ACC112 (cell line): ENCODE results near the gene PCNX2.
"Not testable (repeated sequence)": the region's sequence is repeated elsewhere in the genome, so short reads cannot be mapped to it uniquely, and the experiment has no call there.

Experiments used
- H2AFZ ChIP-seq: fragments of 200-600 bp; sonication (generic); one replicate; pipeline ENCODE4 v1.6.0; 2017; ENCODE audit warnings: antibody characterized with exemption, low read length; ENCODE audit not compliant: unreplicated experiment
- H3K27ac ChIP-seq: fragments of 200-600 bp; sonication (generic); 2 replicates; pipeline ENCODE4 v1.5.1; 2014; ENCODE audit warnings: low read depth, mild to moderate bottlenecking, antibody characterized with exemption, low read length, moderate library complexity
- H3K27me3 ChIP-seq: fragments of 200-600 bp; sonication (generic); 2 replicates; pipeline ENCODE4 v1.6.1; 2014; ENCODE audit warnings: mild to moderate bottlenecking, antibody characterized with exemption, low read length, moderate library complexity, mixed read lengths; ENCODE audit not compliant: insufficient read depth
- H3K36me3 ChIP-seq: fragments of 200-600 bp; sonication (generic); 2 replicates; pipeline ENCODE4 v1.6.1; 2016; ENCODE audit warnings: mild to moderate bottlenecking, antibody characterized with exemption, low read length, moderate library complexity, mixed read lengths; ENCODE audit not compliant: insufficient read depth
- H3K4me1 ChIP-seq: fragments of 200-600 bp; sonication (generic); one replicate; pipeline ENCODE4 v1.6.1; 2016; ENCODE audit warnings: low read length, mixed read lengths; ENCODE audit not compliant: insufficient read depth, unreplicated experiment, control insufficient read depth
- H3K4me3 ChIP-seq: fragments of 200-600 bp; sonication (generic); 2 replicates; pipeline ENCODE4 v1.5.1; 2014; ENCODE audit warnings: mild to moderate bottlenecking, low read depth, low read length
- H3K79me2 ChIP-seq: fragments of 200-600 bp; sonication (generic); one replicate; pipeline ENCODE4 v1.6.0; 2016; ENCODE audit warnings: low read length; ENCODE audit not compliant: control insufficient read depth, unreplicated experiment, insufficient read depth

Gene PCNX2

GRCh38 chr1:233085566-233085965, 210.0 kb downstream of the PCNX2 start:
- Histone ChIP-seq H2AFZ (no peak overlapping the region), H3K27me3 (no peaks in the 10 kb centered on the region), H3K4me3 (no peak overlapping the region), H3K27ac (no peak overlapping the region), H3K4me1 (peaks cover 5% of the 10 kb centered on the region), H3K79me2 (no peaks in the 10 kb centered on the region), H3K36me3 (no peaks in the 10 kb centered on the region)

- H3K27me3 ChIP-seq, result no peaks in the 10 kb centered on the region
- H3K27ac ChIP-seq, result no peak overlapping the region
- H3K79me2 ChIP-seq, result no peaks in the 10 kb centered on the region
- H3K36me3 ChIP-seq, result no peaks in the 10 kb centered on the region
- no peak overlapping the region for H3K4me3 ChIP-seq
- peaks cover 5% of the 10 kb centered on the region for H3K4me1 ChIP-seq
- no peak overlapping the region for H2AFZ ChIP-seq
Measured at GRCh38 chr1:233082778-233083550, 212.6 kb downstream of the PCNX2 start.

- no peak overlapping the region for H3K4me3 ChIP-seq
- no peaks in the 10 kb centered on the region for H3K36me3 ChIP-seq
- H3K4me1 ChIP-seq, result peaks cover 5% of the 10 kb centered on the region
- H3K27ac ChIP-seq, result no peak overlapping the region
- no peaks in the 10 kb centered on the region for H3K79me2 ChIP-seq
- H2AFZ ChIP-seq, result no peak overlapping the region
- H3K27me3 ChIP-seq, result no peaks in the 10 kb centered on the region
Measured at GRCh38 chr1:233081735-233082134, 213.8 kb downstream of the PCNX2 start.

DNA sequence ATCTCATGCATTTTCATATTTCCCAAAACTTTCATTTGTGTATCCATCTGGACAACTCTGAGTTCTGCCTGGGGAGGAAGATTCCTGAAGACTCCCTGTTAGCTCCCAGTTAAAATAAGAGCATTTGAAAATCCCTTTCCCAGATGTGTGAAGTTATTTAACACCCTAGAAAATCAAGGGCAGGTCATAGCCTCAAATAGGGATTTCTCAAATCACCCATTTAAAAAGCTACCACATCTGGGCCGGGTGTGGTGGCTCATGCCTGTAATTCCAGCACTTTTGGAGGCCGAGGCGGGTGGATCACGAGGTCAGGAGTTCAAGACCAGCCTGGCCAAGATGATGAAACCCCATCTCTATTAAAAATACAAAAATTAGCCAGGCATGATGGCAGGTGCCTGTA, 214.7 kb downstream of the PCNX2 start:
- not testable (repeated sequence) for H3K79me2 ChIP-seq, H3K27ac ChIP-seq, H3K4me3 ChIP-seq, H3K27me3 ChIP-seq, H2AFZ ChIP-seq, H3K4me1 ChIP-seq, H3K36me3 ChIP-seq

DNA sequence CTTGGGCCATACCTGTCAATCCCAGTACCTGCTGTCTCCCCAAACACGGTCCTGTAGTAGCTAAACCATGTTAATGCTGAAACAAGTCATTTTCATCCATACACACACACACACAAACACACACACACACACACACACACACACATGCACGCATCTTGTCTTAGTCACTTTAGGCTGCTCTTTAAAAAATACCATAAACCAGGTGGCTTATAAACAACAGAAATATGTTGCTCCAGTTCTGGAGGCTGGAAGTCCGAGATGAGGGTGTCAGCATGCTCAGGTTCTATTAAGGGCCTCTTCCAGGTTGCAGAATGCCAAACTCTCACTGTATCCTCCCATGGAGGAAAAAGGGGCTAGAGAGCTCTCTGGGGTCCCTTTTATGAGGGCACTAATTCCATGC, 215.2 kb downstream of the PCNX2 start:
- H3K4me1 ChIP-seq, result peaks cover 2% of the 10 kb centered on the region

DNA sequence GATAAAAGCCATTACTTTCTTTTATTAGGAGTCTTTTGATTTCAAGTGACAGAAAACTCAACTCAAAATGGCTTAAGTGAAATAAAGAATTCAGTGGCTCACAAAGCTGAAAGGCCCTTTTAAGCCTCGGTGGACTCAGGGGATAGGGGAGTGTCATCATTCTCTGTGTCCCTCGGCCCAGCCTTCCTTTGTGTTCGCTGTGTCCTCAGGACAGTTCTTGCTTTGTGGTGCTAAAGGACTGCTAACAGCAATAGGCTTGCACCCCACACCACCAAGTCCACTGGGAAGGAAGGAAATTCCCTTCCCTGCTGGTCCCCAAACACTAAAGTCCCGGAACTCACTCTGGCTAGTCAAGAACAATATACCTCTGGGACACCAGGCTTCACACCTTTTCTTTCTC, 216.0 kb downstream of the PCNX2 start:
- H3K27ac ChIP-seq, result no peak overlapping the region
- no peaks in the 10 kb centered on the region for H3K36me3 ChIP-seq
- H2AFZ ChIP-seq, result no peak overlapping the region
- H3K79me2 ChIP-seq, result no peaks in the 10 kb centered on the region
- H3K4me3 ChIP-seq, result no peak overlapping the region
- peaks cover 4% of the 10 kb centered on the region for H3K4me1 ChIP-seq
- H3K27me3 ChIP-seq, result no peaks in the 10 kb centered on the region

More for the DNA sequence above, 215.2 kb downstream of the PCNX2 start:
- H3K27me3 ChIP-seq, result no peaks in the 10 kb centered on the region
- no peak overlapping the region for H3K27ac ChIP-seq
- H3K79me2 ChIP-seq, result no peaks in the 10 kb centered on the region
- H3K36me3 ChIP-seq, result no peaks in the 10 kb centered on the region
- H3K4me3 ChIP-seq, result no peak overlapping the region
- H2AFZ ChIP-seq, result no peak overlapping the region

- H2AFZ ChIP-seq, result no peak overlapping the region
- peaks cover 4% of the 10 kb centered on the region for H3K4me1 ChIP-seq
- no peaks in the 10 kb centered on the region for H3K79me2 ChIP-seq
- H3K27me3 ChIP-seq, result no peaks in the 10 kb centered on the region
- no peaks in the 10 kb centered on the region for H3K36me3 ChIP-seq
- H3K27ac ChIP-seq, result no peak overlapping the region
- no peak overlapping the region for H3K4me3 ChIP-seq
Measured at GRCh38 chr1:233078396-233078795, 217.1 kb downstream of the PCNX2 start.

GRCh38 chr1:233075915-233076295, 219.6 kb downstream of the PCNX2 start:
- no peaks in the 10 kb centered on the region for H3K79me2 ChIP-seq
- H3K27ac ChIP-seq, result no peak overlapping the region
- H3K27me3 ChIP-seq, result no peaks in the 10 kb centered on the region
- no peaks in the 10 kb centered on the region for H3K36me3 ChIP-seq
- peaks cover 4% of the 10 kb centered on the region for H3K4me1 ChIP-seq
- H2AFZ ChIP-seq, result no peak overlapping the region
- no peak overlapping the region for H3K4me3 ChIP-seq

- no peaks in the 10 kb centered on the region for H3K79me2 ChIP-seq
- no peaks in the 10 kb centered on the region for H3K4me1 ChIP-seq
- no peaks in the 10 kb centered on the region for H3K27me3 ChIP-seq
- no peak overlapping the region for H3K27ac ChIP-seq
- H3K36me3 ChIP-seq, result peaks cover 4% of the 10 kb centered on the region; the same call in 1 of the 2 replicates
- H3K4me3 ChIP-seq, result no peak overlapping the region
- H2AFZ ChIP-seq, result no peak overlapping the region
Measured at GRCh38 chr1:233066087-233066486, 229.4 kb downstream of the PCNX2 start.

GRCh38 chr1:233065685-233066084, 229.8 kb downstream of the PCNX2 start:
- Histone ChIP-seq H3K79me2 (no peaks in the 10 kb centered on the region), H3K4me3 (no peak overlapping the region), H3K27ac (no peak overlapping the region), H3K4me1 (no peaks in the 10 kb centered on the region), H3K36me3 (peaks cover 4% of the 10 kb centered on the region; the same call in 1 of the 2 replicates), H2AFZ (no peak overlapping the region), H3K27me3 (no peaks in the 10 kb centered on the region)

- no peaks in the 10 kb centered on the region for H3K4me1 ChIP-seq
- peaks cover 4% of the 10 kb centered on the region; the same call in 1 of the 2 replicates for H3K36me3 ChIP-seq
- H2AFZ ChIP-seq, result no peak overlapping the region
- no peak overlapping the region for H3K27ac ChIP-seq
- no peaks in the 10 kb centered on the region for H3K79me2 ChIP-seq
- H3K27me3 ChIP-seq, result no peaks in the 10 kb centered on the region
- no peak overlapping the region for H3K4me3 ChIP-seq
Measured at GRCh38 chr1:233064988-233065387, 230.5 kb downstream of the PCNX2 start.
